Upper lobe of left lung (tissue), 6 donors: ENCODE data around the gene WDR6. TPM values are rescaled to one million over a fixed set of nuclear protein-coding genes. Genes with fewer than 3 reads are reported as not detected.

Source experiments
- ATAC-seq, 2 donors: fragments of 200-7000 bp; cut with Tn5 transposase; one replicate each; pipeline ENCODE4 v1.9.1; 2022; ENCODE audit warnings: mild to moderate bottlenecking in 2 of 2, moderate library complexity in 2 of 2; ENCODE audit not compliant: low FRiP score in 2 of 2
- DNase-seq, 2 donors: peaks; one replicate each; pipeline ENCODE4 v3.0.0-alpha.2; 2019 to 2020
- H3K27ac ChIP-seq, 4 donors: fragments of 200-600 bp; sonication (generic); one replicate each; pipeline ENCODE4 v1.5.1; 2016 to 2019
- H3K27me3 ChIP-seq, 4 donors: fragments of 200-600 bp; sonication (generic); one replicate each; pipeline ENCODE4 v1.5.1; 2017 to 2019
- H3K36me3 ChIP-seq, 4 donors: fragments of 200-600 bp; sonication (generic); one replicate each; pipeline ENCODE4 v1.5.1; 2016 to 2019
- H3K4me1 ChIP-seq, 4 donors: fragments of 200-600 bp; sonication (generic); one replicate each; pipeline ENCODE4 v1.5.1; 2018 to 2019
- H3K4me3 ChIP-seq, 4 donors: fragments of 200-600 bp; sonication (generic); one replicate each; pipeline ENCODE4 v1.5.1; 2017 to 2019; ENCODE audit warnings: mild to moderate bottlenecking in 2 of 4, moderate library complexity in 1 of 4
- H3K9me3 ChIP-seq, 4 donors: fragments of 200-600 bp; sonication (generic); one replicate each; pipeline ENCODE4 v1.5.1; 2018 to 2019
- EP300 ChIP-seq, 4 donors: sonication (generic); formaldehyde crosslinking; IDR thresholded peaks; one replicate each; pipeline ENCODE4 v1.5.1; 2017; ENCODE audit warnings: antibody characterized with exemption in 4 of 4, control low read depth in 2 of 4
- POLR2A ChIP-seq, 4 donors: fragments of 450-650 bp; IDR thresholded peaks; one replicate each; pipeline ENCODE4 v1.5.1; 2016 to 2017; ENCODE audit warnings: antibody characterized with exemption in 4 of 4, mild to moderate bottlenecking in 2 of 4
- POLR2AphosphoS5 ChIP-seq, 2 donors: sonication (generic); formaldehyde crosslinking; IDR thresholded peaks; one replicate each; pipeline ENCODE4 v1.5.1; 2017; ENCODE audit warnings: antibody characterized with exemption in 2 of 2
- WGBS, 2 donors: methylation state at CpG; one replicate each; pipeline ENCODE4 v1.1.5; 2017 to 2018; 5-methylcytosine and 5-hydroxymethylcytosine counted together
- total RNA-seq, 6 donors: library from RNA; depleted of rRNA in 4 of 6; stranded (reverse); fragments of >200 nt in 4 of 6; gene quantifications; one replicate each; pipeline versions ENCODE4 v1.1.0 to v1.2.1, GENCODE V29; 2016 to 2021
- TF ChIP-seq, protein P1 (sequence below), 6 experiments: fragments of 450-650 bp in 4 of 6; fragments of 200-600 bp in 2 of 6; sonication (generic) in 2 of 6; IDR thresholded peaks; one replicate each; pipeline ENCODE4 v1.5.1; 2016 to 2019; ENCODE audit warnings: antibody characterized with exemption in 6 of 6
- donor health status: DM: no; HTN: no; CAD: no; lungs with moderate emphysema.
- donor health status: DM: no; HTN: yes; CAD: no; lungs with severe emphysema.

The WDR6 gene
- total RNA-seq, 6 donors from 2014 or later, result 100 to 279 (median 123) TPM

DNA sequence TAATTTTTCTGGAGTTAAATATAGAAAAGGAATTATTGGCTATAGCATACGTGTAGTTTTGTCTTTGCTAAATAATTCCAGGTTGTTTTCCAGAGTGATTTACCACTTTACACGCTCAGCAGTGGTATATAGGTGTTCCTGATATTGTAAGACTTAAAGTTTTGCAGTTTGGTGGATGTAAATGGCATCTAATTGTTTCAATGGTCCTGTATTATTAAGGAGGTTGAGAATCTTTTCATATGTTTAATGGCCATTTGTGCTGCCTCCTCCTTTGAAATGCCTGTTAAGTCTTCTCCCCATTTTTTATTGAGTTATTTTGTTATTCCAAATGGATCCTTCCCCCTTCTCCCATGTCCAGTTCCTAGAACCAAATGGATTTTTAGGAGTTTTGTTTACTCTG lies 43.6 kb upstream of the WDR6 start:
- no peak for TF ChIP-seq EP300 (IDR thresholded peaks at IDR 0.05)
- no peak for TF ChIP-seq POLR2AphosphoS5 (IDR thresholded peaks at IDR 0.05)
- TF ChIP-seq POLR2A (IDR thresholded peaks at IDR 0.05), result no peak
- TF ChIP-seq, protein P1, sequence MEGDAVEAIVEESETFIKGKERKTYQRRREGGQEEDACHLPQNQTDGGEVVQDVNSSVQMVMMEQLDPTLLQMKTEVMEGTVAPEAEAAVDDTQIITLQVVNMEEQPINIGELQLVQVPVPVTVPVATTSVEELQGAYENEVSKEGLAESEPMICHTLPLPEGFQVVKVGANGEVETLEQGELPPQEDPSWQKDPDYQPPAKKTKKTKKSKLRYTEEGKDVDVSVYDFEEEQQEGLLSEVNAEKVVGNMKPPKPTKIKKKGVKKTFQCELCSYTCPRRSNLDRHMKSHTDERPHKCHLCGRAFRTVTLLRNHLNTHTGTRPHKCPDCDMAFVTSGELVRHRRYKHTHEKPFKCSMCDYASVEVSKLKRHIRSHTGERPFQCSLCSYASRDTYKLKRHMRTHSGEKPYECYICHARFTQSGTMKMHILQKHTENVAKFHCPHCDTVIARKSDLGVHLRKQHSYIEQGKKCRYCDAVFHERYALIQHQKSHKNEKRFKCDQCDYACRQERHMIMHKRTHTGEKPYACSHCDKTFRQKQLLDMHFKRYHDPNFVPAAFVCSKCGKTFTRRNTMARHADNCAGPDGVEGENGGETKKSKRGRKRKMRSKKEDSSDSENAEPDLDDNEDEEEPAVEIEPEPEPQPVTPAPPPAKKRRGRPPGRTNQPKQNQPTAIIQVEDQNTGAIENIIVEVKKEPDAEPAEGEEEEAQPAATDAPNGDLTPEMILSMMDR (IDR thresholded peaks at IDR 0.05), result no peak

DNA sequence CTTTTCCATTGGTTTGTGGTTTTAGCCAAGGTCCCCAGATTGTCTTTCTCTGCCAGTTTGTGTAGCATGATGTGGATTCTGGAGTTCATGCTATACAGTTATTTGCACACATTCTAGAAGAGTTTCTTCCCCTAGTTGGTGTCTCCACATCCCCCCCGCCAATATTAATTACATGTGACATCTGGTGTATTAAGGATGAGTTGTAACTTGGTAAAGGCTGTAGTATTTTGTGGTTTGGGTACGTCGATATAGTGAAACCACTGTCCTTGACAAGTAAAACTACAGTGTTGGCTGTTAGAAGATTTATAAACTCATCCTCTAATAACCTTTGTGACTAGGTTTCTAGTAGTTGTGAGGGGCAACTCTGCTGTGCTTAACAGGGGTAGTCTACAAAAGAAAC lies 40.8 kb upstream of the WDR6 start:
- no peaks in the 10 kb centered on the region for H3K4me1 ChIP-seq
- H3K27ac ChIP-seq, result no peak overlapping the region
- H3K4me3 ChIP-seq, result no peak overlapping the region
- DNase-seq (no peak), ATAC-seq (no peak)
- H3K9me3 ChIP-seq, result no peaks in the 10 kb centered on the region
- no peaks in the 10 kb centered on the region for H3K27me3 ChIP-seq
- H3K36me3 ChIP-seq, result peaks cover 29 to 87% (median 57%) of the 10 kb centered on the region in 4 donors
- 86 to 91% methylated on average over 3 of the region's 3 CpGs for WGBS, 2 donors
- TF ChIP-seq, protein P1 (IDR thresholded peaks at IDR 0.05), result no peak
- no peak for TF ChIP-seq POLR2AphosphoS5 (IDR thresholded peaks at IDR 0.05)

More for the DNA sequence above, 43.6 kb upstream of the WDR6 start:
- no peak overlapping the region for H3K4me3 ChIP-seq
- no peaks in the 10 kb centered on the region for H3K27me3 ChIP-seq
- no peak for DNase-seq
- peaks cover 12 to 62% (median 35%) of the 10 kb centered on the region in 4 donors for H3K36me3 ChIP-seq
- no peak for ATAC-seq
- H3K4me1 ChIP-seq, result no peaks in the 10 kb centered on the region
- H3K9me3 ChIP-seq, result no peaks in the 10 kb centered on the region
- no peak overlapping the region for H3K27ac ChIP-seq
- WGBS, 2 donors, result 85 to 86% methylated on average over 2 of the region's 2 CpGs

DNA sequence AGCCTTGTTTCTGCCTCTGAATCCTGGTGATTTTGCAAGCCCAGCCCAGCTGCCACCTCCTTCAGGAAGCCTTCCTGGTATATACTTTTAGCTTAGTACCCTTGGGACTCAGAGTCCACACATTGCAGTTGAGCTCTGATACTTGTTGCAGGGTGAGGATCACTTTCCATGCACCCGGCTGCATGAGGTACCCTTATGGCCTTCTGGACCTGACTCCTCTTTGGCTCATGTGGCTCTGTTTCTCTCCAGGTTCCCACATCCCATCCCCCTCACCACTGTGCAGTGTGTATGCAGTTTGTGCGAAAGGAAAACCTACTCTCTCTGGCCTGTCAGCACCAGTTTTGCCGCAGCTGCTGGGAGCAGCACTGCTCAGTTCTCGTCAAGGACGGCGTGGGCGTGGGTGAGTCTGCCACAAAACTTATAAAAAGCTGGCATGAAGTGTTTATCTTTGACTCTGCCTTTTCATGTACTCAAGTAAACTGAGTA lies 40.3 kb upstream of the WDR6 start:
- no peak for ATAC-seq
- no peaks in the 10 kb centered on the region for H3K4me1 ChIP-seq
- no peaks in the 10 kb centered on the region for H3K9me3 ChIP-seq
- WGBS, 2 donors, result 58 to 64% methylated on average over 7 of the region's 7 CpGs
- H3K36me3 ChIP-seq, result peaks cover 34 to 88% (median 61%) of the 10 kb centered on the region in 4 donors
- TF ChIP-seq POLR2A (IDR thresholded peaks at IDR 0.05) (no peak), POLR2AphosphoS5 (IDR thresholded peaks at IDR 0.05) (no peak), EP300 (IDR thresholded peaks at IDR 0.05) (no peak)
- TF ChIP-seq, protein P1 (IDR thresholded peaks at IDR 0.05), result no peak
- no peak overlapping the region for H3K27ac ChIP-seq
- H3K4me3 ChIP-seq, result no peak overlapping the region
- DNase-seq, result peak in 1 of 2 donors; percentile 31
- no peaks in the 10 kb centered on the region for H3K27me3 ChIP-seq

DNA sequence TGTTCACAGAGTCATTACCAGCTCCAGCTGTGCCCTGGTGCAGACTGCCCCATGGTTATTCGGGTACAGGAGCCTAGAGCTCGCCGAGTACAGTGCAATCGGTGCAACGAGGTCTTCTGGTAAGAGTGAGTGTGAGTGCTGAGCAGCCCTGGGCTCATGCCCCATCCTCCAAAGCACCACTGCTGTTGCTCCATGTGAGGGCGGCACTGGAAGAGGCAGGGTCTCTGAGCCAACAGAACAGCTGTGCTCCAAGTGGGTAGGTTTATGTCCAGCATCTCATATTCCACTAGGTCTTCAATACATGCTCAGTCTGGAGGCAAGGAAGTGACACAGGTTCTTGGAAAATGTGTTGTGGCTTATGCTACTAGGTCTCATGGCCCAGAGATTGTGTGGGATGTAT lies 36.6 kb upstream of the WDR6 start:
- DNase-seq, result no peak
- Histone ChIP-seq H3K27ac (no peak overlapping the region), H3K36me3 (peaks cover 44 to 99% (median 78%) of the 10 kb centered on the region in 4 donors), H3K9me3 (no peaks in the 10 kb centered on the region), H3K27me3 (no peaks in the 10 kb centered on the region), H3K4me1 (no peaks in the 10 kb centered on the region), H3K4me3 (no peak overlapping the region)
- 92 to 97% methylated on average over 5 to 6 of the region's 6 CpGs for WGBS, 2 donors
- no peak for ATAC-seq
- no peak for TF ChIP-seq POLR2AphosphoS5 (IDR thresholded peaks at IDR 0.05)
- no peak for TF ChIP-seq POLR2A (IDR thresholded peaks at IDR 0.05)
- TF ChIP-seq, protein P1 (IDR thresholded peaks at IDR 0.05), result no peak
- no peak for TF ChIP-seq EP300 (IDR thresholded peaks at IDR 0.05)
